IPS-18a (cell line): Measurements from ENCODE around the gene TAF1D.
"Not testable (repeated sequence)": the region's sequence is repeated elsewhere in the genome, so short reads cannot be mapped to it uniquely, and the experiment has no call there.

Experiments
- H3K27ac ChIP-seq: one replicate; pipeline ENCODE4 v1.5.1; 2013; ENCODE audit warnings: low read length
- H3K27me3 ChIP-seq: one replicate; pipeline ENCODE4 v1.6.1; 2013; ENCODE audit warnings: mild to moderate bottlenecking, low read length; ENCODE audit not compliant: control insufficient read depth, insufficient read depth
- H3K36me3 ChIP-seq: one replicate; pipeline ENCODE4 v1.6.1; 2013; ENCODE audit warnings: low read depth, low read length; ENCODE audit not compliant: control insufficient read depth
- H3K4me1 ChIP-seq: one replicate; pipeline ENCODE4 v1.6.1; 2013; ENCODE audit warnings: low read depth, low read length; ENCODE audit not compliant: control insufficient read depth
- H3K4me3 ChIP-seq: one replicate; pipeline ENCODE4 v1.5.1; 2013; ENCODE audit warnings: low read length
- H3K9ac ChIP-seq: one replicate; pipeline ENCODE4 v1.6.1; 2013; ENCODE audit warnings: mild to moderate bottlenecking, low read length, moderate library complexity
- H3K9me3 ChIP-seq: one replicate; pipeline ENCODE4 v1.6.1; 2013; ENCODE audit warnings: low read depth, low read length; ENCODE audit not compliant: control insufficient read depth

TAF1D gene

DNA sequence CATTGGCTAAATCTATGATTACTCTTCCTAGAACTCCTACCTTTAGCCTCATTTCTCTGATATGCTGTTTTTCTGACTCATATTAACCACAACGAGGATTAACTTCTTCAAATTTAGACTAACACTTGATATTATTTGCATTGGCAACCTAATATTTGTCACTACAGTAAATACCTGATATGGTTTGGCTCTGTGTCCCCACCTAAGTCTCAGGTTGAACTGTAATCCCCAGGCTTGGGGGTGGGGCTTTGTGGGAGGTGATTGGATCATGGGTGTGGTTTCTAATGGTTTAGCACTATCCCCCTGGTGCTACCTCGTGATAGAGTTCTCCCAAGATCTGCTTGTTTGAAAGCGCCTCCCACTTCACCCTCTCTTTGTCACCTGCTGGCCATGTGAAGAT lies 25.7 kb upstream of the TAF1D start:
- Histone ChIP-seq H3K27ac (no peak overlapping the region), H3K9me3 (no peaks in the 10 kb centered on the region), H3K27me3 (no peaks in the 10 kb centered on the region), H3K9ac (no peak overlapping the region), H3K4me1 (no peaks in the 10 kb centered on the region), H3K4me3 (no peak overlapping the region), H3K36me3 (peaks cover 4% of the 10 kb centered on the region)

DNA sequence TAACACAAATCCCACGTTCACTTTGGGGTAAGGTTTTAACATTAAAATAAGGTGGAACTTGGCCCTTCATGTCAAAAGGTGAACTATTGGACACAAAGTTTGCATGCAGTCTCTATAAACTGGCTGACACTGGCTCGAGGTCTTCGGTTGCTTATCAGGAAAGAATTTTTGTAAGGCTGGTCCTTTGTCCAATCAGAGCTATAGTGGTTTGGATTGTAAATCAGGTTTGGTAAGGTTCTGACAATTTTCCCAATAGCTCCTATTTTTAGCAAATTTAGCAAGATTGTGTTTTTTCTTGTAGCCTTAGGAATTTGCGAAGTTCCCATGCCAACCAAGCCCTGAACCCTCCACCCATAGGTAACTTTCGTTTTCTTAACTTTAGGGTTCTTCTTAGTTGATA lies 25.2 kb upstream of the TAF1D start:
- Histone ChIP-seq H3K9ac (no peak overlapping the region), H3K4me3 (no peak overlapping the region), H3K27me3 (no peaks in the 10 kb centered on the region), H3K9me3 (no peaks in the 10 kb centered on the region), H3K36me3 (peaks cover 9% of the 10 kb centered on the region), H3K27ac (no peak overlapping the region), H3K4me1 (no peaks in the 10 kb centered on the region)

DNA sequence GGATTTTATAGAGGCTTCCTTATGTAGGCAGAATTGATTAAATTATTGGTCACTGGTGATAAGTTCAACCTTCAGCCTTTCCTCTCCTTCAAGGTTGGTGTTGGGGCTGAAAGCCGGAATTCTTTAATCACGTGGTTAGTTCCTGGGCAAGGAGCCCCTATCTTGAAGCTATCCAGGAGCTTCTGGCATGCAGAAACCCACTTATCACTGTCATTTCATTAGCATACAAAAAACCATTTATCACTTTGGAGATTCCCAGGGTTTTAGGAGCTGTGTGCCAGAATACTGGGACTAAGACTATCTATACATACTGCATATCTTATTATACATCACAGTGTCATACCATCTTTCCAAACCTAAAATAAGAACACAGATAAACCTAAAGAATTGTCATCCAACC lies 24.3 kb upstream of the TAF1D start:
- H3K4me3 ChIP-seq = no peak overlapping the region

DNA sequence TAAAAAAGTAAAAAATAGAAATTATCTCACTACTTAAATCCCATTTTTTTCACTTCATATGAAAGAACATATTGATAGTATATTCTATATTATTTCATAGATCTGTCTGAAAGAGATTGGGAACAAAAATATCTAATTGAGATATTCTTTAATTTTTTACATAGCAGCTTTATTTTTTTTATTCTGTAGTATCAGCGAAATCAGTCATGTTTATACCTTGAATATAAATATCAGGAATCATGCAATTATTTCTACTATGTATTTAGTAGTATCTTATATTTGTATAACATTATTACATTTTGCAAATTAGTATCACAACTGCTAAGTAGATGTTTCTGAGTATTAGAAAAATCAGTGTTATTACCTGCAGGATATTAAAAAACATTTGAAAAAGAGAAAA lies 20.6 kb upstream of the TAF1D start:
- no peaks in the 10 kb centered on the region for H3K4me1 ChIP-seq
- H3K9ac ChIP-seq = no peak overlapping the region
- H3K36me3 ChIP-seq = peaks cover 32% of the 10 kb centered on the region
- H3K4me3 ChIP-seq = no peak overlapping the region
- no peaks in the 10 kb centered on the region for H3K27me3 ChIP-seq
- H3K27ac ChIP-seq = no peak overlapping the region
- H3K9me3 ChIP-seq = no peaks in the 10 kb centered on the region

More for the DNA sequence above, 24.3 kb upstream of the TAF1D start:
- peaks cover 17% of the 10 kb centered on the region for H3K36me3 ChIP-seq
- H3K27me3 ChIP-seq = no peaks in the 10 kb centered on the region
- no peak overlapping the region for H3K9ac ChIP-seq
- H3K27ac ChIP-seq = no peak overlapping the region
- no peaks in the 10 kb centered on the region for H3K4me1 ChIP-seq
- no peaks in the 10 kb centered on the region for H3K9me3 ChIP-seq

DNA sequence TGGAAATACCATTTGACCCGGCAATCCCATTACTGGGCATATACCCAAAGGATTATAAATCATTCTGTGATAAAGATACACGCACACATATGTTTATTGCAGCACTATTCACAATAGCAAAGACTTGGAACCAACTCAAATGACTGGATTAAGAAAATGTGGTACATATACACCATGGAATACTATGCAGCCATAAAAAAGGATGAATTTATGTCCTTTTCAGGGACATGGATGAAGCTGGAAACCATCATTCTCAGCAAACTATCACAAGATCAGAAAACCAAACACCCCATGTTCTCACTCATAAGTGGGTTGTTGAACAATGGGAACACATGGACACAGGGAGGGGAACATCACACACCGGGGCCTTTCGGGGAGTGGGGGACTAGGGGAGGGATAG lies 17.8 kb upstream of the TAF1D start:
- H3K27me3 ChIP-seq, H3K9me3 ChIP-seq, H3K9ac ChIP-seq, H3K27ac ChIP-seq, H3K4me3 ChIP-seq, H3K4me1 ChIP-seq: not testable (repeated sequence)
- H3K36me3 ChIP-seq = peaks cover 44% of the 10 kb centered on the region

DNA sequence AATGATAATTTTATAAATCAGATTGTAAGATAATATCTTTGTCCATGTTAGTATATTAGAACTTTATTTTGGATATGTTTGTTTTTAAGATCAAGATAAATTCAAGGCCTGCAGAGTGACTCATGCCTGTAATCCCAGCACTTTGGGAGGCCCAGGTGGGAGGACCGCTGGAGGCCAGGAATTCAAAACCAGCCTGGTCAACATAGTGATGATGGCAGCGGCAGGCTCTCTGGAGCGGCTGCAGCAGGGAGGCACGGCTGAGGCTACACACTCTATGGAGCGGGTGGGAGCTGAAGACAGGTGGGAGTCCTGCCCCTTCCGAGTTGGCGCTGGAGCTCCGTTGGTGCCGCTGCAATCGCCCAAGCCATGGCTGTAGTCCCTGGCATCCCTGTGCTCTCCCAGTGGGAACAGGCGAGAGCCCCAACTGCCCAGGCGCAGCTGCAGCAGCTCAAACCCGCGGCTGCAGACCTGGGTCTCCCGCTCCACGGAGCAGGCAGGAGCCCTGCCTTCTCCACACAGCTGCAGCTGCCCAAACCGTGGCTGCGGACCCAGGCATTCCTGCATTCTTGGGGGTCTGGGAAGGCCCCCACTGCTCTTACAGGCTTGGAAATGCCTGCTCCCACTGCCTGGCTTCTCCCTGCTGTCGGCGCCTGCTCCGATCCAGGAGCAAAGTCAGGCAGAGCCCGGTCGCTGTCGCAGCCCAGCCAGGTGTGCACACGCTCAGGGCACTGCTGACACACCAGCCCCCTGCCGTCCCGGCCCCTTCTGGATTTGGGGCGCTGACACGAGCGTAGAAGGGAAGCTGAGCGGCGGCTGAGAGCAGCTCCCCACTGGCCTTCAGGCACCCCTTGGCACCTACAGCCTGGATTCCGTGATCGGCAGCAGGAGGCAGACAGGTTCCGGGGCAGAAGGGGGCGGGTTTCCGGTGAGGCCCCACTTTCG lies 16.9 kb upstream of the TAF1D start:
- Histone ChIP-seq H3K9me3 (no peaks in the 10 kb centered on the region), H3K36me3 (peaks cover 43% of the 10 kb centered on the region), H3K27ac (no peak overlapping the region)

DNA sequence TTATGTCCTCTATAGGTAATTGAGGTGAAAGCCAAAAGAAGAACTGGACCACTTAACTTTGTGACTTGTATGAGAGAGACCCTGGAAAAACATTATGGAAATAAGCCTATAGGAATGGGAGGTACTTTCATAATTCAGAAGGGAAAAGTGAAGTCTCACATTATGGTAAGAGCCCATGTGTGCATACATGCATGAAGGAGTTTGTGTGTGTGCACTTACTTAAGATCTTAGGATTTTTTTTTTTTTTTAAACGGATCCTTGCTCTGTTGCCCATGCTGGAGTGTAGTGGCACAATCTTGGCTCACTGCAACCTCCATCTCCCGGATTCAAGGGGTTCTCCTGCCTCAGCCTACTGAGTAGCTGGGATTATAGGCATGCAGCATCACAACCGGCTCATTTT lies 16.0 kb upstream of the TAF1D start:
- H3K36me3 ChIP-seq = peaks cover 41% of the 10 kb centered on the region
- no peaks in the 10 kb centered on the region for H3K9me3 ChIP-seq
- no peak overlapping the region for H3K27ac ChIP-seq
- H3K27me3 ChIP-seq = no peaks in the 10 kb centered on the region
- no peak overlapping the region for H3K9ac ChIP-seq
- H3K4me1 ChIP-seq = no peaks in the 10 kb centered on the region
- H3K4me3 ChIP-seq = no peak overlapping the region

More for the DNA sequence above, 16.9 kb upstream of the TAF1D start:
- Histone ChIP-seq H3K4me3 (no peak overlapping the region), H3K4me1 (no peaks in the 10 kb centered on the region), H3K9ac (no peak overlapping the region), H3K27me3 (no peaks in the 10 kb centered on the region)

DNA sequence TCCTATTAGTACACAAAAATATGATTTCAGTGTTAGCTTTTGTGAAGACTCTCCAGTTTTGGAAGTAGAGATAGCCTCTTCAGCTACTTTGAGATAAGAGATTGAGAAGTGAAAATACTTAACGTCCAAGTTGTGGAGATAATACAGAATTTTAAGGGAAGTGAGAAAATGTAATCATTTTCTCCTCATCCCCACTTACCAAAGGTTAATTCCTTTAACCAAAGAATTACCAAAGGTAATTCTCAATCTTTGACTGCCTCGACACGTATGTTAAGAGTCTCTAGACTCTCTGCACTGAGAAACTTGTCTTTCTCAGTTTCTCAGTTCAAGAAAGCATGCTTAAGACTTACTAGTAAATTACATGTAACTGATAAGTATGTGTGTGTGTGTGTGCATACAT lies 15.5 kb upstream of the TAF1D start:
- Histone ChIP-seq H3K27ac (no peak overlapping the region), H3K9ac (no peak overlapping the region), H3K27me3 (no peaks in the 10 kb centered on the region), H3K4me3 (no peak overlapping the region), H3K4me1 (no peaks in the 10 kb centered on the region), H3K9me3 (no peaks in the 10 kb centered on the region), H3K36me3 (peaks cover 36% of the 10 kb centered on the region)

DNA sequence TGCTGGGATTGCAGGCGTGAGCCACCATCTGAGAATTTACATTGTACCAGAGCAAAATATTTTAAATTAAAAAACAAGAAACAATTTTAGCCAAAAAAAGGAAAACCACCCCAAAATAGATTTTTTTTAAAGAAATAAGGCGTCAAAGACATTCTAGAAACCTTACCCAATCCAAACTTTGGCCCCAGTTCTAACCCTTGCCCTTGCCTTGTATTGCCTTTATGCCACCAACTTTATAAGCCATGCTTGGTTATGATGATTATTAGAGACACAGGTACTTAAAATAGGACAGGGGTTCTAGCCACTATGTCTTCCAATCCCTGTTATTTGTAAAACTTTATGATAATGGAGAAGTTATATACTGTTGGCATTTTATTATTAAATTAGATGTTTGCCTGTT lies 11.9 kb upstream of the TAF1D start:
- Histone ChIP-seq H3K27ac (no peak overlapping the region), H3K9me3 (no peaks in the 10 kb centered on the region), H3K36me3 (peaks cover 20% of the 10 kb centered on the region), H3K4me3 (no peak overlapping the region), H3K9ac (no peak overlapping the region), H3K4me1 (no peaks in the 10 kb centered on the region), H3K27me3 (no peaks in the 10 kb centered on the region)

DNA sequence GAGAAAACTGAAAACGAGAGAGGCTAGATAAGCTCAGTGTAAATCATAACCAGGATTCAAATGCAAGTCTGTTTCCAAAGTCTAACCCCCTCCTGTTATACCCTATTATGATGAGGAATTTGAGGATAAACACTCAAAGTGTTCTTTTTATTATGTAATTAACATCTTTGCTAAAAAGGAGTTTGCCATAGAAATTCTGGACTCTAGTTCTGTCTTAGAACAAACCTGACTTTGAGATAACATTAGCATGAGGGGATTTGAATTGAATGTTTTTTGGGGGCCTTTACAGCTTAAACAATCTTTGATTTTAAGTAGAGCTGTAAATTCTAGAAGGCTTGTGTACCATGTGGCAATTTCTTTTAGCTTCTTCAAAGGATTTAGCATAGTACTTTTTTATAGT lies 9.7 kb upstream of the TAF1D start:
- Histone ChIP-seq H3K9ac (no peak overlapping the region), H3K36me3 (peaks cover 11% of the 10 kb centered on the region), H3K27ac (no peak overlapping the region), H3K9me3 (no peaks in the 10 kb centered on the region), H3K4me3 (no peak overlapping the region), H3K4me1 (no peaks in the 10 kb centered on the region), H3K27me3 (no peaks in the 10 kb centered on the region)

DNA sequence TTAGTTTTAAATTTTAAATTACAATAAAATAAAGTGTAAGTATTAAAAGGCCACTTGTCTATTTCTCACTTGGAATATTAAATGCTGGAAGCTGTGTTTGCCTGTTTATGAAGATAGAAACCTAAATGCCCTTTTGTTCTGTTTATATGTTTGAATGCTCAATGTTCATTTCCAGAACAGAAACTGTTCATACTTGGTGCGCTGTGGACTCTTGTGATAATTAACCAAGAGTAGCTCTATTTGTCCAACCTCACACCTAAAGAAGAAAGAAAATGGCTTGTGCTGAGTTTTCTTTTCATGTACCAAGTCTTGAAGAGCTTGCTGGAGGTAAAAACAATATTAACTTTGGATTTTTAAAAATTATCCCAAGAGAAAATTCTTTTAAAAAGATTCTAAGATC lies 5.8 kb upstream of the TAF1D start:
- no peak overlapping the region for H3K4me3 ChIP-seq
- no peaks in the 10 kb centered on the region for H3K4me1 ChIP-seq
- H3K9ac ChIP-seq = no peak overlapping the region
- H3K27me3 ChIP-seq = no peaks in the 10 kb centered on the region
- H3K27ac ChIP-seq = no peak overlapping the region
- peaks cover 4% of the 10 kb centered on the region for H3K36me3 ChIP-seq
- H3K9me3 ChIP-seq = no peaks in the 10 kb centered on the region

DNA sequence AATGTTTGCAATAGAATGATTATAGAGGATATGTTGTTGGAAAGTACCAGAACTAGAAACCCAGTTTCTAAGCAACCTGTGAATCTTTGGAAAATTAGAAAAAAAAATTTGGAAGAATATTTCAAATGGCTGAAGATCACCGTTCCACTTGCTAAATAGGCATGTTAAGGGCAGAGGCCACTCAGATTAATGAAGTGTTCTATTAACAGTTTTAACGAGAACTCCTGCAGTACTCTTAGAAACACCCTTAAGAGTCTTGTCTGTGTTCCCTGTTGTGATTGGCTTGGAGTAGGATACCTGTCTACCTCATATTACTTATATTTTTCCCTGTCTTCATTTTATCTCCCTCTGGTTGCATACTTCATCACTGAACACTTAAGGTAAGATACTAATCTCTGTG lies 4.8 kb upstream of the TAF1D start:
- Histone ChIP-seq H3K27ac (no peak overlapping the region), H3K27me3 (no peaks in the 10 kb centered on the region), H3K9ac (no peak overlapping the region), H3K36me3 (peaks cover 4% of the 10 kb centered on the region), H3K4me3 (no peak overlapping the region), H3K4me1 (no peaks in the 10 kb centered on the region), H3K9me3 (no peaks in the 10 kb centered on the region)
